Right lung (tissue), 10 donors: ENCODE results near the gene LRRC4. TPM values are rescaled to one million over a fixed set of nuclear protein-coding genes. Genes with fewer than 3 reads are reported as not detected.
A peak's percentile ranks its signal among the peaks of the same experiment; 100 is the strongest.

Experiments used
- DNase-seq, 2 donors: peaks; one replicate each; pipeline ENCODE4 v3.0.0-alpha.2; 2013
- long read RNA-seq, 8 donors: transcript quantifications; one replicate each; lab custom pipeline, GENCODE V29; 2026
- polyA plus RNA-seq, 5 donors: library from polyadenylated mRNA; unstranded; fragments of 120-200 nt; gene quantifications; one replicate each; pipeline versions ENCODE4 v1.2.1 to v1.2.3, GENCODE V29; 2013; ENCODE audit warnings: inconsistent platforms in 1 of 5, low replicate concordance in 1 of 5; ENCODE audit not compliant: insufficient read length in 5 of 5, insufficient read depth in 1 of 5

LRRC4 gene
- polyA plus RNA-seq, result 10 to 100 TPM; 11.6 to 18.1 (median 13.4) TPM
- long read RNA-seq, donor 1, partial matches to known transcripts, result 0 of 3 reads
- long read RNA-seq, donor 1, other reads (novel, unspliced or antisense), result 0 of 3 reads
- long read RNA-seq, donor 2, partial matches to known transcripts, result 0 of 3 reads
- long read RNA-seq, donor 2, other reads (novel, unspliced or antisense), result 0 of 3 reads
- long read RNA-seq, donor 3, partial matches to known transcripts, result 0 of 3 reads
- long read RNA-seq, donor 3, other reads (novel, unspliced or antisense), result 0 of 3 reads
- long read RNA-seq, donor 4, result 0 reads
- long read RNA-seq, donor 5, transcript LRRC4-201 (2 exons, 3,828 nt), result major isoform, 7 of 7 reads
- long read RNA-seq, donor 5, partial matches to known transcripts, result 0 of 7 reads
- long read RNA-seq, donor 5, other reads (novel, unspliced or antisense), result 0 of 7 reads
- long read RNA-seq, donor 6, transcript LRRC4-201 (2 exons, 3,828 nt), result major isoform, 6 of 354 reads
- long read RNA-seq, donor 6, partial matches to known transcripts, result 315 of 354 reads
- long read RNA-seq, donor 6, other reads (novel, unspliced or antisense), result 33 of 354 reads
- long read RNA-seq, donor 7, partial matches to known transcripts, result 0 of 5 reads
- long read RNA-seq, donor 7, other reads (novel, unspliced or antisense), result 0 of 5 reads
- long read RNA-seq, donor 8, partial matches to known transcripts, result 0 of 1 reads
- long read RNA-seq, donor 8, other reads (novel, unspliced or antisense), result 0 of 1 reads

- peak in 1 of 2 donors; percentile 58 for DNase-seq
These were observed at the start of gene LRRC4 for GRCh38 chr7:128030654-128031611. Gene LRRC4 (minus strand): TSS chr7:128031437. CDS start chr7:128030640, 797 bp downstream.

- DNase-seq, result no peak
These were observed 48.9 kb upstream of the LRRC4 start for GRCh38 chr7:128080169-128080568.

- DNase-seq, result no peak
These were observed 47.1 kb upstream of the LRRC4 start for GRCh38 chr7:128078309-128078708.

GRCh38 chr7:128076796-128077271 lies 45.6 kb upstream of the LRRC4 start:
- peak; percentile 34 to 52 for DNase-seq

GRCh38 chr7:128076196-128076795 lies 45.1 kb upstream of the LRRC4 start:
- no peak for DNase-seq

GRCh38 chr7:128075242-128076095 lies 44.2 kb upstream of the LRRC4 start:
- DNase-seq, result no peak

- DNase-seq, result no peak
These were observed 43.5 kb upstream of the LRRC4 start for GRCh38 chr7:128074736-128075135.

GRCh38 chr7:128074336-128074735 lies 43.1 kb upstream of the LRRC4 start:
- DNase-seq, result no peak

GRCh38 chr7:128073671-128074310 lies 42.6 kb upstream of the LRRC4 start:
- DNase-seq, result no peak

- no peak for DNase-seq
These were observed 40.6 kb upstream of the LRRC4 start for GRCh38 chr7:128071801-128072200.

GRCh38 chr7:128071376-128071775 lies 40.1 kb upstream of the LRRC4 start:
- no peak for DNase-seq

- no peak for DNase-seq
These were observed 38.4 kb upstream of the LRRC4 start for GRCh38 chr7:128069373-128070364.

GRCh38 chr7:128068785-128069184 lies 37.5 kb upstream of the LRRC4 start:
- DNase-seq, result no peak

GRCh38 chr7:128067983-128068382 lies 36.7 kb upstream of the LRRC4 start:
- no peak for DNase-seq

- DNase-seq, result no peak
These were observed 35.6 kb upstream of the LRRC4 start for GRCh38 chr7:128066858-128067257.

GRCh38 chr7:128066395-128066794 lies 35.2 kb upstream of the LRRC4 start:
- DNase-seq, result no peak

GRCh38 chr7:128065872-128066271 lies 34.6 kb upstream of the LRRC4 start:
- no peak for DNase-seq

- no peak for DNase-seq
These were observed 31.9 kb upstream of the LRRC4 start for GRCh38 chr7:128063088-128063487.
